Spinal cord (tissue), 10 donors: ENCODE results near the gene NMNAT1. TPM values are rescaled to one million over a fixed set of nuclear protein-coding genes. Genes with fewer than 3 reads are reported as not detected.

ENCODE experiments used
- DNase-seq, 6 donors: peaks; one replicate each; pipeline versions ENCODE4 v3.0.0 to v3.0.0-alpha.2; 2013 to 2015; ENCODE audit warnings: low spot score in 6 of 6, low read depth in 4 of 6
- H3K27ac ChIP-seq: one replicate; pipeline ENCODE4 v1.5.1; 2013; ENCODE audit warnings: low read depth, low read length, control low read depth
- H3K27me3 ChIP-seq: one replicate; pipeline ENCODE4 v1.6.1; 2013; ENCODE audit warnings: low read length; ENCODE audit not compliant: control insufficient read depth, insufficient read depth
- H3K36me3 ChIP-seq: one replicate; pipeline ENCODE4 v1.6.1; 2013; ENCODE audit warnings: low read length; ENCODE audit not compliant: control insufficient read depth, insufficient read depth
- H3K4me1 ChIP-seq: one replicate; pipeline ENCODE4 v1.6.1; 2013; ENCODE audit warnings: low read length; ENCODE audit not compliant: control insufficient read depth, insufficient read depth
- H3K4me3 ChIP-seq: one replicate; pipeline ENCODE4 v1.5.1; 2013; ENCODE audit warnings: low read depth, low read length, control low read depth
- H3K9me3 ChIP-seq: one replicate; pipeline ENCODE4 v1.6.1; 2013; ENCODE audit warnings: low read length; ENCODE audit not compliant: control insufficient read depth, insufficient read depth
- WGBS: methylation state at CpG from one replicate; pipeline ENCODE4 v1.1.5; 2013; ENCODE audit warnings: missing lambda C conversion rate; ENCODE audit not compliant: insufficient coverage; 5-methylcytosine and 5-hydroxymethylcytosine counted together
- polyA plus RNA-seq, 2 donors: library from polyadenylated mRNA; unstranded; fragments of 120-200 nt; gene quantifications; one replicate each; pipeline ENCODE4 v1.2.1, GENCODE V29; 2013; ENCODE audit not compliant: insufficient read length in 2 of 2
- total RNA-seq, 2 donors: library from RNA; depleted of rRNA in 1 of 2; stranded (reverse); fragments of 120-200 nt in 1 of 2; fragments of >200 nt in 1 of 2; gene quantifications; one replicate each; pipeline versions ENCODE4 v1.2.3 to v1.2.4, GENCODE V29; 2013 to 2014
- donor health status: healthy.

Gene NMNAT1
- total and polyA plus RNA-seq, 4 donors: 11.3 to 17.6 (median 12.2) TPM

- DNase-seq: no peak
- H3K27me3 ChIP-seq: no peaks in the 10 kb centered on the region
- no peak overlapping the region for H3K27ac ChIP-seq
- H3K4me1 ChIP-seq: peaks cover 20% of the 10 kb centered on the region
- WGBS: 88% methylated on average over 1 of the region's 2 CpGs
- H3K4me3 ChIP-seq: no peak overlapping the region
- H3K9me3 ChIP-seq: no peaks in the 10 kb centered on the region
- peaks cover 3% of the 10 kb centered on the region for H3K36me3 ChIP-seq
Measured at GRCh38 chr1:9906466-9906865, 36.8 kb upstream of the NMNAT1 start.

GRCh38 chr1:9907441-9907840 lies 35.8 kb upstream of the NMNAT1 start:
- H3K27me3 ChIP-seq: no peaks in the 10 kb centered on the region
- H3K4me1 ChIP-seq: peaks cover 14% of the 10 kb centered on the region
- no peaks in the 10 kb centered on the region for H3K36me3 ChIP-seq
- H3K4me3 ChIP-seq: no peak overlapping the region
- 91% methylated on average over 5 of the region's 5 CpGs for WGBS
- H3K27ac ChIP-seq: no peak overlapping the region
- DNase-seq: no peak
- no peaks in the 10 kb centered on the region for H3K9me3 ChIP-seq

- Histone ChIP-seq H3K27me3 (no peaks in the 10 kb centered on the region), H3K36me3 (no peaks in the 10 kb centered on the region), H3K4me1 (peaks cover 14% of the 10 kb centered on the region), H3K4me3 (peak overlapping the region; percentile 71), H3K27ac (no peak overlapping the region), H3K9me3 (no peaks in the 10 kb centered on the region)
- DNase-seq: no peak
- 100% methylated on average over 2 of the region's 4 CpGs for WGBS
Measured at GRCh38 chr1:9908871-9909233, 34.4 kb upstream of the NMNAT1 start.

DNA sequence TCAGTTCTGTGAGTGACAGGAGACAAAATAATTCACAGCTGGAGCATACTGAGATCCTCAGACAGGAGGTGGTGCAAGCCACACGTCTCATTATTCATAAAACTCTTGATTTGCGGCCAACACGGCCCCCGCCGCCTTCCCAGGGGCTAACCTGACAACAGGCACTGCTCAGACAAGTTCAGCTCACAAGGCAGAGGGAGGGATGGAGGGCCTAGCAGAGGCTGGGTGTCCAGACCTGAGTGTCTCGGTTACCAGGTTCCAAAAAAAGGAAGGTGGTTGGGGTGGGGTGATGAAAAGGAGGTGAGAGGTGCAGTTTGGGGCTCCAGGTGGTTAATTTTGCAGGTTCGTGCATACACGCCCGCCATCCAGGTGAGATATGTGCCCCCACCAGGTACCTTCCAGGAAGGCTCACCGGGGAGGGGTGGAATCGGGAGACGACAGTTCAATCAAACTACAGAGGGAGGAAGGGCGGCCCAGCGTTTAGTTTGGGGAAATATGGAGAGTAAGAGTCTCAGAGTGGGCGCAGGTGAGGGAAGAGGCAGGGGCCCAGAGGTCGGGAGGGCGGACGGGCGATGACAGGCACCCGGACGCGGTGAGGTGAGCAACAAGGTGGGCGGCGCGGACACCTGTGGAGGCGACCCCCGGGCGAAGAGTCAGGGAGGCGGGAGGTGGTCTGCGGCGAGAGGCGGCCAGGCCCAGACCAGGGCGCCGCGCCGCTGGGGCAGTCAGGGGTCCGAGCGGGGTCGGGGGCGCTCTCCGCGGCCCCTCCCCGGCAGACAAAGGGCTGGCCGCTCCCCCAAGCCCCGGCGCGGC lies 33.8 kb upstream of the NMNAT1 start:
- DNase-seq: peak in 2 of 6 donors; percentile 26 to 37
- H3K27me3 ChIP-seq: no peaks in the 10 kb centered on the region
- H3K27ac ChIP-seq: no peak overlapping the region
- under 1% methylated on average over 46 of the region's 47 CpGs for WGBS
- no peaks in the 10 kb centered on the region for H3K9me3 ChIP-seq
- peaks cover 14% of the 10 kb centered on the region for H3K4me1 ChIP-seq
- H3K36me3 ChIP-seq: no peaks in the 10 kb centered on the region
- H3K4me3 ChIP-seq: peak overlapping the region; percentile 71

DNA sequence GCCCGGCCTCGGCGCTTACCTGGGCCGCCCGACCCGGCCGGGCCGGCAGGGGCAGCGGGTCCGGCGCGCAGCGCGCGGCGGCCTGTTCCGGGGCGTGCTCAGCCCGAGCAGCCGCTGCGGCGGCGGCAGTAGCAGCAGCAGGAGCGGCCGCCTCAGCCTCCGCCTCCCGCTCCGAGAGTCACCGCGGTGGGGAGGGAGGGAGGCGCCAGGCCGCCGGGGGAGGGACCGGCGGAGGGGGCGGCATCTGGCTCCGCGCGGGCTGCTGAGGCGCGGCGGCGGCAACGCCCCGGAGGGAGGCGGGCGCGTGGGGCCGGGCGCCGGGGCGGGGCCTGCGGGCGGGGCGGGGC lies 33.2 kb upstream of the NMNAT1 start, which contains the start of gene CTNNBIP1:
TSS of gene CTNNBIP1 (minus strand) at position 194 of the 347 bp plus-strand sequence. CDS start 38,205 bp downstream, outside the sequence.
- DNase-seq: no peak
- WGBS: under 1% methylated on average over 55 of the region's 55 CpGs
- no peaks in the 10 kb centered on the region for H3K9me3 ChIP-seq

DNA sequence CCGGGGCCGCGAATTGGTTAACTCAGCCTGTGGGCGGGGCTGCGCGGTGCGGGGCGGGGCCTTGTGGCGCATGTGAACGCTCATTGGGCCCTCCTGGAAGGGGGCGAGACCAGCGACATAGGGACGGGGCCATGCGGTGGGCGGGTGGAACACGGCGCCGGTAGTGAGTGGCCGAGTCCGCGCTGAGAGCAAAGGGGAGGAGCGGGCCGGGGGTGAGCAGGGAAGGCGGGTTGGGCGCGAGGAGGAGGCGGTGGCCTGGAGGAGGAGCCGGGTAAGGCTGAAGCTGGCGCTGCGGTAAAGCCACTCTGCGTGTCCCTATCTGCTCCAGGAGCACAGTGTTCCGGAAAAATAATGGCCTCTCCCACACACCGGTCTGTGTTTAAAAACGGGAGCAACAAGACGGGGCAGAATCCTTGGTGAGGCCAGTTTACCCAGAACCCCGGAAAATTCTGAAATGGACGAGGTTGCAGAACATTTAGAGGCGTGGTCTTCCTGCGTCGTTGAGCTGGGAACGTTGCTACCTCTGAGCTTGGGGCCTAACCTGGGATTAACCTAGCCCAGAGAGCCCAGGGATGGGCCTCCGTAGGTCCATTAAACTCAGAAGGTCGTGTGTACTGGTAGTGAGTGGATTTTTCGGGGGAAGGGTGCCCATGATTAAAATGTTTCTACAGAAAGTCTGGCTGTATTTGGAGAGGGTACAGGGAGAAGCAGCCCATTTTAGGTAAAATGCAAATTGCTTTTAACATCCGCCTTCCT lies 32.7 kb upstream of the NMNAT1 start:
- peaks cover 14% of the 10 kb centered on the region for H3K4me1 ChIP-seq
- no peaks in the 10 kb centered on the region for H3K27me3 ChIP-seq
- H3K9me3 ChIP-seq: no peaks in the 10 kb centered on the region
- WGBS: under 1% methylated on average over 43 of the region's 45 CpGs
- H3K36me3 ChIP-seq: no peaks in the 10 kb centered on the region
- peak overlapping the region; percentile 95 for H3K27ac ChIP-seq
- H3K4me3 ChIP-seq: peak overlapping the region; percentile 68
- DNase-seq: peak; percentile 89 to 100 (median 96)

More for the DNA sequence above, 33.2 kb upstream of the NMNAT1 start, which contains the start of gene CTNNBIP1:
- Histone ChIP-seq H3K4me3 (peak within 1 kb of the TSS; percentile 71), H3K4me1 (peaks cover 14% of the 10 kb centered on the region), H3K27me3 (no peaks in the 10 kb centered on the region), H3K36me3 (no peaks in the 10 kb centered on the region), H3K27ac (peak within 1 kb of the TSS; percentile 95)

- no peaks in the 10 kb centered on the region for H3K36me3 ChIP-seq
- DNase-seq: no peak
- no peaks in the 10 kb centered on the region for H3K27me3 ChIP-seq
- H3K27ac ChIP-seq: no peak overlapping the region
- peaks cover 14% of the 10 kb centered on the region for H3K4me1 ChIP-seq
- H3K9me3 ChIP-seq: no peaks in the 10 kb centered on the region
- no peak overlapping the region for H3K4me3 ChIP-seq
- WGBS: 90% methylated on average over 10 of the region's 12 CpGs
Measured at GRCh38 chr1:9912264-9912936, 30.9 kb upstream of the NMNAT1 start.

DNA sequence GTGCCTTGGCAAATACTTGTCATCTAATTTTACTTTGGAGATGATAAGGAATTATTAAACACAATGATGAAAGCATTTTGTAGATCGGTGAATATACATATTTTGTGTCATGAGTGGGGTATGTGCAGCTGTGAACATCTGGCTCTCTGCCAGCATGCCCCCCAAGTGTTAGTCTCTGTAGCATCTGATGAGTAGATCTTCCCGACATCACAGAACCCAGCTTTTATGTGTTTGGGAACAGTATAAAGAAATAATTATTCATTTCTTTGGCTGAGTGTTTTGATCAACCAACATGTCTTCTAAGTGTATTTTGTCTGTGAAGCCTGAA lies 28.7 kb upstream of the NMNAT1 start:
- Histone ChIP-seq H3K36me3 (no peaks in the 10 kb centered on the region), H3K27ac (no peak overlapping the region), H3K27me3 (no peaks in the 10 kb centered on the region), H3K4me3 (no peak overlapping the region), H3K9me3 (no peaks in the 10 kb centered on the region), H3K4me1 (peaks cover 4% of the 10 kb centered on the region)
- peak in 2 of 6 donors; percentile 42 to 63 for DNase-seq
- 50% methylated on average over 1 of the region's 2 CpGs for WGBS

GRCh38 chr1:9916452-9916851 lies 26.8 kb upstream of the NMNAT1 start:
- no CpG with 5 or more reads among the region's 2 CpGs for WGBS
- Histone ChIP-seq H3K27ac (no peak overlapping the region), H3K4me3 (no peak overlapping the region), H3K4me1 (peaks cover under 1% of the 10 kb centered on the region), H3K27me3 (no peaks in the 10 kb centered on the region), H3K9me3 (no peaks in the 10 kb centered on the region), H3K36me3 (no peaks in the 10 kb centered on the region)
- DNase-seq: peak in 1 of 6 donors; percentile 93
